B cell (primary cell): ENCODE measurements around the gene KCNQ2.

Experiments
- EZH2 ChIP-seq: IDR thresholded peaks from 2 replicates; pipeline ENCODE4 v1.6.1; 2012; ENCODE audit warnings: borderline replicate concordance, low read depth, mild to moderate bottlenecking, moderate library complexity, low read length; ENCODE audit not compliant: insufficient read depth, poor library complexity, severe bottlenecking
- TF ChIP-seq, protein P1 (sequence below): fragments of 200-600 bp; IDR thresholded peaks from one replicate; pipeline ENCODE4 v1.8.0; 2022; ENCODE audit warnings: antibody characterized with exemption, mild to moderate bottlenecking

DNA sequence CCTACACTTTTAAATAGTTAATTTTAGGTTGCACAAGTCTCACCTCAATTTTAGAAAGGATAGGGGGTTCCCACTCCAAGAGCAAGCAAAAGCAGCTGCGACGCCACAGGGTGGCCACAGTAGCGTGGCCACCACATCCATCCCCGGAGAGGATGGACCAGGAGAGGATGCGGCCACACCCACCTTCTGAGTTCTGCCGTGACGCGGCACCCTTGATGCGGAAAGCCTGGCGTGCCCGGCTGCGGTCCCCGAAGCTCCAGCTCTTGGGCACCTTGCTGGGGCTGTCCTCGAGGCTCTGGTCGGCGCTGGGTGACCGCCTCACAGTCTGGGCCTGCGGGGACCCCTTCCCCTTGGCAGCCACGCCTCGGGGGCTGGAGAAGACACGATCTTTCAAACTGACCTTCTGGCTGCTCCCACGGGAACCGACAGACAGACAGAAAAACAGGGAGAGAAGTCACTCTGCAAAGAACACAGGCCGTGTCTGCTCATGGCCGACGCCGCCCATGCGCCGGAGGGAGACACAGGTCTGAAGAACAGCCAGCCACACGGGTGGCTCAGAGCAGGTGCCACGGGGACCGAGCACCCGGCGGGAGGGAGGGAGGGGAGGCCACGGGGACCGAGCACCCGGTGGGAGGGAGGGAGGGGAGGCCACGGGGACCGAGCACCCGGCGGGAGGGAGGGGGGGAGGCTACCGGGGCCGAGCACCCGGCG, 57.6 kb downstream of the KCNQ2 start:
- TF ChIP-seq, protein P1, sequence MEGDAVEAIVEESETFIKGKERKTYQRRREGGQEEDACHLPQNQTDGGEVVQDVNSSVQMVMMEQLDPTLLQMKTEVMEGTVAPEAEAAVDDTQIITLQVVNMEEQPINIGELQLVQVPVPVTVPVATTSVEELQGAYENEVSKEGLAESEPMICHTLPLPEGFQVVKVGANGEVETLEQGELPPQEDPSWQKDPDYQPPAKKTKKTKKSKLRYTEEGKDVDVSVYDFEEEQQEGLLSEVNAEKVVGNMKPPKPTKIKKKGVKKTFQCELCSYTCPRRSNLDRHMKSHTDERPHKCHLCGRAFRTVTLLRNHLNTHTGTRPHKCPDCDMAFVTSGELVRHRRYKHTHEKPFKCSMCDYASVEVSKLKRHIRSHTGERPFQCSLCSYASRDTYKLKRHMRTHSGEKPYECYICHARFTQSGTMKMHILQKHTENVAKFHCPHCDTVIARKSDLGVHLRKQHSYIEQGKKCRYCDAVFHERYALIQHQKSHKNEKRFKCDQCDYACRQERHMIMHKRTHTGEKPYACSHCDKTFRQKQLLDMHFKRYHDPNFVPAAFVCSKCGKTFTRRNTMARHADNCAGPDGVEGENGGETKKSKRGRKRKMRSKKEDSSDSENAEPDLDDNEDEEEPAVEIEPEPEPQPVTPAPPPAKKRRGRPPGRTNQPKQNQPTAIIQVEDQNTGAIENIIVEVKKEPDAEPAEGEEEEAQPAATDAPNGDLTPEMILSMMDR, result no peak
- no peak for TF ChIP-seq EZH2
